ENCODE measurements around the gene BSCL2. TPM values are rescaled to one million over a fixed set of nuclear protein-coding genes. Genes with fewer than 3 reads are reported as not detected.
A peak's percentile ranks its signal among the peaks of the same experiment; 100 is the strongest.

Gene BSCL2
- total and polyA plus RNA-seq, 2 of the 13 experiments (the other 11 are each of a cell fraction or from before 2014, with no cell fraction given), result 19.5 to 21.1 TPM

GRCh38 chr11:62727872-62728170 lies 20.6 kb upstream of the BSCL2 start (continued):
- TF ChIP-seq STAT6 (CRISPR knock-in tag; IDR thresholded peaks at IDR 0.05; ENCODE audit: borderline replicate concordance) (no peak; the same call in 1 of the 2 replicates), ZNF34 (CRISPR knock-in tag; IDR thresholded peaks at IDR 0.05; ENCODE audit: borderline replicate concordance) (0 out of 2 replicates have a peak, but pooled peaks have one; percentile 2), ZNF180 (CRISPR knock-in tag; IDR thresholded peaks at IDR 0.05; ENCODE audit: borderline replicate concordance, low read depth) (no peak), AKNA (CRISPR knock-in tag; IDR thresholded peaks at IDR 0.05; ENCODE audit: borderline replicate concordance) (no peak), CENPBD1 (CRISPR knock-in tag; IDR thresholded peaks at IDR 0.05; ENCODE audit: borderline replicate concordance, low read depth) (no peak), PHF21A (CRISPR knock-in tag; IDR thresholded peaks at IDR 0.05) (peak; percentile 4; the same call in 1 of the 2 replicates), ARID3A (IDR thresholded peaks at IDR 0.05; ENCODE audit: low read depth, low read length) (no peak), SATB2 (CRISPR knock-in tag; IDR thresholded peaks at IDR 0.05) (no peak), ZMAT5 (CRISPR knock-in tag; IDR thresholded peaks at IDR 0.05; ENCODE audit: borderline replicate concordance, low read depth) (no peak), ZNF724P (CRISPR knock-in tag; IDR thresholded peaks at IDR 0.05; ENCODE audit: borderline replicate concordance) (no peak), JUNB (CRISPR knock-in tag; IDR thresholded peaks at IDR 0.05; ENCODE audit: borderline replicate concordance) (no peak), THAP9 (CRISPR knock-in tag; IDR thresholded peaks at IDR 0.05; ENCODE audit: borderline replicate concordance) (no peak), RBM39 (IDR thresholded peaks at IDR 0.05; ENCODE audit: low read depth, low read length, poor library complexity, severe bottlenecking) (peak; percentile 14), ZNF362 (CRISPR knock-in tag; IDR thresholded peaks at IDR 0.05; ENCODE audit: borderline replicate concordance) (peak; percentile 93)

All from HepG2 (cell line).